Activated CD4-positive, CD25-positive, alpha-beta regulatory T cell treated with anti-CD3 and anti-CD28 coated beads, Interleukin-2, amount 50 U/mL, for 24 hours (primary cell): Measurements from ENCODE around the gene DMRT2.

Experiments used
- ATAC-seq, 2 donors: fragments of 150-1000 bp; cut with Tn5 transposase; one replicate each; pipeline ENCODE4 v1.10.0; 2021; ENCODE audit warnings: mild to moderate bottlenecking in 1 of 2, moderate library complexity in 1 of 2

DMRT2 gene

GRCh38 chr9:1096155-1096964, 46.2 kb downstream of the DMRT2 start:
- ATAC-seq, result no peak

GRCh38 chr9:1098551-1098950, 48.4 kb downstream of the DMRT2 start:
- ATAC-seq, result no peak

GRCh38 chr9:1100201-1100600, 50.0 kb downstream of the DMRT2 start:
- no peak for ATAC-seq

- ATAC-seq, result no peak
Observed at GRCh38 chr9:1100945-1101344, 50.8 kb downstream of the DMRT2 start.

- no peak for ATAC-seq
Observed at GRCh38 chr9:1101846-1102641, 51.9 kb downstream of the DMRT2 start.

GRCh38 chr9:1102642-1102970, 52.4 kb downstream of the DMRT2 start:
- ATAC-seq, result no peak
